Smooth muscle cell (in vitro differentiated cells): ENCODE measurements around the gene VWC2L. TPM values are rescaled to one million over a fixed set of nuclear protein-coding genes. Genes with fewer than 3 reads are reported as not detected.

Source experiments
- DNase-seq: peaks from one replicate; lab custom pipeline; 2025; ENCODE audit not compliant: unreplicated experiment; lab: John Stamatoyannopoulos, UW
- H2AFZ ChIP-seq: fragments of 200-600 bp; sonication (generic); 2 replicates; pipeline ENCODE4 v1.6.0; 2016; ENCODE audit warnings: antibody characterized with exemption, low read depth, mild to moderate bottlenecking
- H3F3A ChIP-seq: fragments of 200-600 bp; sonication (generic); 2 replicates; pipeline ENCODE4 v1.6.0; 2017; ENCODE audit warnings: antibody characterized with exemption, low read depth
- H3K27ac ChIP-seq: fragments of 200-600 bp; sonication (generic); 2 replicates; pipeline ENCODE4 v1.5.1; 2016; ENCODE audit warnings: low read depth, mild to moderate bottlenecking
- H3K27me3 ChIP-seq: fragments of 200-600 bp; sonication (generic); 2 replicates; pipeline ENCODE4 v1.6.1; 2016; ENCODE audit warnings: low read depth, mild to moderate bottlenecking
- H3K36me3 ChIP-seq: fragments of 200-600 bp; sonication (generic); 2 replicates; pipeline ENCODE4 v1.5.1; 2016; ENCODE audit warnings: low read depth
- H3K4me1 ChIP-seq: fragments of 200-600 bp; sonication (generic); 2 replicates; pipeline ENCODE4 v1.5.1; 2016; ENCODE audit warnings: low read depth
- H3K4me2 ChIP-seq: fragments of 200-600 bp; sonication (generic); 2 replicates; pipeline ENCODE4 v1.6.0; 2016; ENCODE audit warnings: mild to moderate bottlenecking
- H3K4me3 ChIP-seq: fragments of 200-600 bp; sonication (generic); 2 replicates; pipeline ENCODE4 v1.5.1; 2016; ENCODE audit warnings: mild to moderate bottlenecking
- H3K79me2 ChIP-seq: fragments of 200-600 bp; sonication (generic); 2 replicates; pipeline ENCODE4 v1.6.0; 2016; ENCODE audit warnings: low read depth, mild to moderate bottlenecking
- H3K9ac ChIP-seq: fragments of 200-600 bp; sonication (generic); 2 replicates; pipeline ENCODE4 v1.6.0; 2016; ENCODE audit warnings: low read depth
- H3K9me3 ChIP-seq: fragments of 200-600 bp; sonication (generic); replicated peaks from 2 replicates; pipeline ENCODE4 v1.5.1; 2016; ENCODE audit warnings: low read depth
- H4K20me1 ChIP-seq: fragments of 200-600 bp; sonication (generic); 2 replicates; pipeline ENCODE4 v1.6.0; 2016; ENCODE audit warnings: low read depth
- WGBS: methylation state at CpG from one replicate; pipeline ENCODE4 v1.1.7; 2016; ENCODE audit warnings: low lambda C conversion rate; 5-methylcytosine and 5-hydroxymethylcytosine counted together
- polyA plus RNA-seq: library from polyadenylated mRNA; unstranded; fragments of >200 nt; fragmentation: Nextera tagmentation; extraction: Ambion mirVana; gene quantifications from 2 replicates; pipeline ENCODE4 v1.2.1, GENCODE V29; 2016
- total RNA-seq: library from RNA; depleted of rRNA; stranded (reverse); fragments of >200 nt; gene quantifications from 2 replicates; pipeline ENCODE4 v1.2.3, GENCODE V29; 2014
- TF ChIP-seq, protein P1 (sequence below): fragments of 200-600 bp; sonication (generic); IDR thresholded peaks from 2 replicates; pipeline ENCODE4 v1.5.1; 2017; ENCODE audit warnings: borderline replicate concordance, mild to moderate bottlenecking, antibody characterized with exemption; ENCODE audit not compliant: insufficient read depth, poor library complexity, severe bottlenecking

Gene VWC2L
- total and polyA plus RNA-seq, 2 experiments from 2014 or later: not detected

DNA sequence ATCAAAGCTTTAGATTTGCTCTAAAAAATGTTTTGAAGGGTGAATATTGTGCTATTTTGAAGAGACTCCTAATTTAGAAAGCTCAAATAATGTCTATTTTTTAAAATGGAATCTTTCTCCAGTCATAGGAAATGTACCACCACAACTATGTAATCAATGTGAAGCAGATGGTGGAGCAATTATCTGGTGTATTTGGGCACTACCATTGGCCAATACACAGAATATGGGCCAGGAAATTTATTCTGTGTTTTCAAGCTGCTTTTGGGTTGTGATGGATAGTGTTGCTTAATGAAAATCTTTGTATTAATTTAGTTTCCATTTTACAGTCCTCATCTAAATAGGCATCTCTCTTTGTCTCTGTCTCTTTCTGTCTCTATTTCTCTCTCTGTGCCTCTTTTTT, 17.1 kb upstream of the VWC2L start:
- Histone ChIP-seq H3F3A (no peaks in the 10 kb centered on the region), H3K4me3 (no peak overlapping the region), H3K9ac (no peak overlapping the region), H4K20me1 (no peaks in the 10 kb centered on the region), H3K27ac (no peak overlapping the region), H3K4me1 (no peaks in the 10 kb centered on the region), H3K4me2 (no peak overlapping the region), H3K27me3 (no peaks in the 10 kb centered on the region), H2AFZ (no peak overlapping the region), H3K9me3 (no peaks in the 10 kb centered on the region), H3K79me2 (no peaks in the 10 kb centered on the region), H3K36me3 (no peaks in the 10 kb centered on the region)
- DNase-seq: no peak
- TF ChIP-seq, protein P1, sequence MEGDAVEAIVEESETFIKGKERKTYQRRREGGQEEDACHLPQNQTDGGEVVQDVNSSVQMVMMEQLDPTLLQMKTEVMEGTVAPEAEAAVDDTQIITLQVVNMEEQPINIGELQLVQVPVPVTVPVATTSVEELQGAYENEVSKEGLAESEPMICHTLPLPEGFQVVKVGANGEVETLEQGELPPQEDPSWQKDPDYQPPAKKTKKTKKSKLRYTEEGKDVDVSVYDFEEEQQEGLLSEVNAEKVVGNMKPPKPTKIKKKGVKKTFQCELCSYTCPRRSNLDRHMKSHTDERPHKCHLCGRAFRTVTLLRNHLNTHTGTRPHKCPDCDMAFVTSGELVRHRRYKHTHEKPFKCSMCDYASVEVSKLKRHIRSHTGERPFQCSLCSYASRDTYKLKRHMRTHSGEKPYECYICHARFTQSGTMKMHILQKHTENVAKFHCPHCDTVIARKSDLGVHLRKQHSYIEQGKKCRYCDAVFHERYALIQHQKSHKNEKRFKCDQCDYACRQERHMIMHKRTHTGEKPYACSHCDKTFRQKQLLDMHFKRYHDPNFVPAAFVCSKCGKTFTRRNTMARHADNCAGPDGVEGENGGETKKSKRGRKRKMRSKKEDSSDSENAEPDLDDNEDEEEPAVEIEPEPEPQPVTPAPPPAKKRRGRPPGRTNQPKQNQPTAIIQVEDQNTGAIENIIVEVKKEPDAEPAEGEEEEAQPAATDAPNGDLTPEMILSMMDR: no peak

DNA sequence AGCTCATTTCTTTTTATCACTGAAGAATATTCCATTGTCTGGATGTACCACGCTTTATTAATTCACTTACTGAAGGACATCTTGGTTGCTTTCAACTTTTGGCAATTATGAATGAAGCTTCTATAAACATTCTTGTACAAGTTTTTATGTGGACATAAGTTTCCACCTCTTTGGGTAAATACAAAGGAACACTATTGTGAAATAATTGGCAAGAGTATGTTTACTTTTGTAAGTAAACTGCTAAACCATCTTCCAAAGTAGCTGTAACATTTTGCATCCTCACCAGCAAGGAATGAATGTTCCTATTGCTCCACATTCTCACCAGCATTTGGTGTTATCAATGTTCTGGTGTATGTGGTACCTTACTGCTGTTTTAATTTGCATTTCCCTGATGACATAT, 15.8 kb upstream of the VWC2L start:
- WGBS: 82% methylated on average over 1 of the region's 1 CpG
- no peak for DNase-seq
- Histone ChIP-seq H3F3A (no peaks in the 10 kb centered on the region), H2AFZ (no peak overlapping the region), H3K9me3 (no peaks in the 10 kb centered on the region), H3K27me3 (no peaks in the 10 kb centered on the region), H4K20me1 (no peaks in the 10 kb centered on the region), H3K4me1 (no peaks in the 10 kb centered on the region), H3K79me2 (no peaks in the 10 kb centered on the region), H3K27ac (no peak overlapping the region), H3K4me2 (no peak overlapping the region), H3K9ac (no peak overlapping the region), H3K36me3 (no peaks in the 10 kb centered on the region), H3K4me3 (no peak overlapping the region)
- TF ChIP-seq, protein P1: no peak

DNA sequence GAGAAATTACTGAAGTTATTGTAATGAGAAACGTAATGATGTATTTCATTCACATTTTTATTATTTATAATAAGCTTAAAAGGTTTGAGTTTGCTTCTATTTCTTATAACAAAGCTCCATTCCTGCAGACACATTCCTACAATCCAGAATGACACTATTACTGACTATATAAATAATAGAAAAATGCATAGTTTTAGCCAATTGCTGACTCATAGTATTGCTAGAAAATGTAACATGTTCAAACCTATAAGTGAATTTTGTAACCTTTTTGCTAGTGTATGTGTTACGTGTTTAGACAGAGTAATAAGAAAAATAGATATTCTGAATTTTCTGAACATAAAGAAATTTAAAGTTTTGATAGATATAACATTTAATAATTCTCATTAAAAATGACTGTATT, 9.3 kb upstream of the VWC2L start:
- no peak overlapping the region for H3K4me2 ChIP-seq
- H3K9me3 ChIP-seq: no peaks in the 10 kb centered on the region
- no peak overlapping the region for H3K27ac ChIP-seq
- H3K4me1 ChIP-seq: no peaks in the 10 kb centered on the region
- no peak for DNase-seq
- no peak overlapping the region for H3K4me3 ChIP-seq
- peaks cover 6% of the 10 kb centered on the region for H3K27me3 ChIP-seq
- no peak overlapping the region for H2AFZ ChIP-seq
- H3F3A ChIP-seq: no peaks in the 10 kb centered on the region
- no peaks in the 10 kb centered on the region for H4K20me1 ChIP-seq
- no peak overlapping the region for H3K9ac ChIP-seq
- TF ChIP-seq, protein P1: no peak
- H3K79me2 ChIP-seq: no peaks in the 10 kb centered on the region
- 83% methylated on average over 2 of the region's 2 CpGs for WGBS
- H3K36me3 ChIP-seq: no peaks in the 10 kb centered on the region

DNA sequence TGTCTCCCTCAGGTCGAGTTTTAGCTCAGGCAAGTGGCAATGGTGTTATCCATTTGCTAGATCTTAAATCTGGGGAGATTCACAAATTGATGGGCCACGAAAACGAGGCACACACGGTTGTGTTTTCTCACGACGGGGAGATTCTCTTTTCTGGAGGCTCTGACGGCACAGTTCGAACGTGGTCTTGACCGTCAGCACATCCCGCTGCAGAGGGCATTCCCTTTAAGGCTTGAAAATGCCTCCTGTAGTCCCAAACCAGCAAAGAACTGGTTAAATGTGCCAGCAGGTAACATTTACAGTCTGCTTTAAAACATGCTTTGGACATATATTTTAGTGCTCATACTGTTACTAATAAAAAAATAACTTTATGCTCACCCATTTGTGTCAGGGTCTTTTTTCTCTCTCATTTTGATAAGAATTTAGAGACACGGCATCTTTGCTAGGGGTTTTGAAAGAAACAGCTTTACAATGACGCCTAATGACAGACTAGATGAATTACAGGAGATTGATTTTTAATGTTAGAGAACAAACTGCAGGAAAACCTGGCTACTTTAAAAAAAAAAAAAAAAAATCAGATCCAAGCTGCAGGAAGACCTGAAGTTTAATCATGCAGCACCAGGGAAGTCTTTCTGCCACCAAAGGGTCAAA, 602 bp upstream of the VWC2L start:
- 54% methylated on average over 13 of the region's 13 CpGs for WGBS
- Histone ChIP-seq H3K27ac (no peak overlapping the region), H3K9ac (no peak overlapping the region)

More for the DNA sequence above, 602 bp upstream of the VWC2L start:
- Histone ChIP-seq H4K20me1 (no peaks in the 10 kb centered on the region), H3K27me3 (peaks cover 3% of the 10 kb centered on the region), H3F3A (no peaks in the 10 kb centered on the region), H3K79me2 (no peaks in the 10 kb centered on the region), H3K9me3 (no peaks in the 10 kb centered on the region), H3K36me3 (no peaks in the 10 kb centered on the region), H3K4me2 (no peak overlapping the region), H3K4me1 (no peaks in the 10 kb centered on the region), H2AFZ (no peak overlapping the region), H3K4me3 (no peak overlapping the region)
- TF ChIP-seq, protein P1: no peak
- no peak for DNase-seq
